GM12892 (cell line): ENCODE data around the gene DLL1.

Experiments
- POLR2A ChIP-seq: IDR thresholded peaks from 2 replicates; pipeline ENCODE4 v1.6.1; 2011; ENCODE audit warnings: low read depth, low read length, control low read depth
- TAF1 ChIP-seq: IDR thresholded peaks from 2 replicates; pipeline ENCODE4 v1.6.1; 2011; ENCODE audit warnings: low read depth, mild to moderate bottlenecking, control low read depth, low read length, borderline replicate concordance

GRCh38 chr6:170269846-170270541 lies 20.9 kb downstream of the DLL1 start:
- TF ChIP-seq TAF1 (no peak), POLR2A (no peak)
